RPMI8226 (cell line): ENCODE results near the gene SORBS2.
"Not testable (repeated sequence)": the region's sequence is repeated elsewhere in the genome, so short reads cannot be mapped to it uniquely, and the experiment has no call there.

Experiments
- DNase-seq: peaks from one replicate; pipeline ENCODE4 v3.0.0-alpha.2; 2015

The SORBS2 gene

DNA sequence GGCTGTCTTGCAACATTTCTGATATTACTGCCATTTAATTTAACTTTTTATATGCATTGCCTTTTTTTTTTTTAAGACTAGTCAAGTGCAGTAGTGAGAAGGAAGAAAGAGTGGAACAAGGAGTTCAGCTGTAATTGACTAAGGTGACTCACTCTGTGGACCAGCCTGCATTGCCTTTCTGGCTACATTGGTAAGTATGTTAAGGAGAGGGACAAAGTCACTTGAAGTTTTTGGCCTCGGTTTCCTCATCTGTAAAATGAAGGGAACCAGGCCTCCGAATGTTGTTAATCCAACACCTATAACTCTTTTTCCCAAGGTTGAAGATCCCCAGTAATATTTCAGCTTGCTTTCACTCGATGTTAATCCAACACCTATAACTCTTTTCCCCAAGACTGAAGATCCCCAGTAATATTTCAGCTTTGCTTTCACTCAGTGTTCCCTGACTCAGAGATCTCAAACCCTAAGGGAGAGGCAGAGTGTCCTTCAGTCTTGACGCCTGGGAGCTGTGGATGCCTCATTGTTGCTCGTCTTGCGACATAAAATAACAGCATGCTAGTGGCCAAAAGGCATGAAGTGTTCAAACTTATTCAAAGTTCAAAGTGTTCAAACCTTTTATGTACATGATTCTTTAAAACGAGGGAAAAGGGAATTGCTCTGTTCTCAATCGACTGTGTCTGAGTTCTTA lies 102.0 kb downstream of the SORBS2 start:
- no peak for DNase-seq

DNA sequence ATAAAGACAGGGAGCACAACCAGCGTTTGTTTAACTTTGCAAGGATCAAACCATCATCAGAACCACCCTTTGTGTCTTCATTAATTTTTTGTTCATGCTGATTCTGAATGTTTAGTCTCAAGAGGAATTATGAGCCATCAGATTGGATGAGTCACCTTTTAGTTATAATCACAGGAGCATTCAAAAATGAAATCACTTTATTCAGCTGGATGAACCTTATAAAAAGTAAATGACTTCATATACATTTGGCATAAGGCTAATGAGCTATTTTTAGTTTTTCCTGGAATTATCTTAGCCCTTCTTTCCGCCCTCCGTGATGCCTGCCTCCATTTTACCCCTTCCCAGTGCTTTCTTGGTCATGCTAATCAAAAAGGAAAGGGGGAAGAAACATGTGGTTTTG lies 103.6 kb downstream of the SORBS2 start:
- DNase-seq: no peak

DNA sequence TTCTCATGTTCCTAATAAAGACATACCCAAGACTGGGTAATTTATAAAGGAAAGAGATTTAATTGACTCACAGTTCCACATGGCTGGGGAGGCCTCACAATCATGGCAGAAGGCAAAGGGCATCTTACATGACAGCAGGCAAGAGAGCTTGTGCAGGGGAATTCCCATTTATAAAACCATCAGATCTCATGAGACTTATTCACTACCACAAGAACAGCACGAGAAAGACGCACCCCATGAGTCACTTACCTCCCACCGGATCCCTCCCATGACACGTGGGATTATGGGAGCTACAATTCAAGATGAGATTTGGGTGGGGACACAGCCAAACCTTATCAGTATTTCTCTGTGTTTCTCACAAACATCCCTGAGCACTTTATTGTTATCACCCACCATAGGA lies 104.4 kb downstream of the SORBS2 start:
- DNase-seq: not testable (repeated sequence)

DNA sequence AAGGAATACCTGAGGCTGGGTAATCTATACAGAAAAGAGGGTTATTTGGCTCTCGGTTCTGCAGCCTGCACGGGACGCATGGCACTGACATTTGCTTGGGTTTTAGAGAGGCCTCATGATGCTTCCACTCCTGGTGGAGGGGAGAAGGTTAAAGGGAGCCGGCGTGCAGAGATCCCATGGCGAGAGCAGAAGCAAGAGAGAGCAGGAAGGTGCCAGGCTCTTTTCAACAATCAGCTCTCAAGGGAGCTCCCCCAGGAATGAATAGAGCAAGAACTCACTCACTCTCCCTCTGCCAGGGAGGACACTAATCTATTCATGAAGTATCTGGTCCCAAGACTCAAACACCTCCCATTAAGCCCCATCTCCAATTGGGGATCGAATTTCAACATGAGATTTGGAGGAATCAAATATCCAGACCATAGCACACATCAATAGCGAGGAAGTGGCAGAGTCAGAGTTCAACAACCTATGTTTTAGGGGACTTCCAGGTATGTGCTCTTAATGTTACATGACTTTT lies 109.8 kb downstream of the SORBS2 start:
- DNase-seq: no peak

DNA sequence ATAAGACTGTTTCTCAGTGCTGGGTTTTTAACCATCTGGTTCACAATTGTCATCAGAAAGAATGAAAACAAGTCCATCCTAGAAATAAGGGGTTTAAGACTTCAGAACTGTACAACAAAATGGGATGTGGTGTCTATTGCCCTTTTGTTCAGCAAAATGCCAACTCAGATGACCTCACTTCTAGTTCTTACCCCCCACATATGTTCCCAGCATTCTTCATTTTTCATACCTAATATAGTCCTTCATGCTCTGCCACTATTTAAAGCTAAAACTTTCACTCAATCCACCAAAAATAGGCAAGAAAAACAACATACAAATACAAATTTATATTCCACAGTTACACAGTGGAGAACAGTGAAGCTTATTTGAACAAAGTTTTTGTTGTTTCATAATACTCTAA lies 111.4 kb downstream of the SORBS2 start:
- DNase-seq: no peak

DNA sequence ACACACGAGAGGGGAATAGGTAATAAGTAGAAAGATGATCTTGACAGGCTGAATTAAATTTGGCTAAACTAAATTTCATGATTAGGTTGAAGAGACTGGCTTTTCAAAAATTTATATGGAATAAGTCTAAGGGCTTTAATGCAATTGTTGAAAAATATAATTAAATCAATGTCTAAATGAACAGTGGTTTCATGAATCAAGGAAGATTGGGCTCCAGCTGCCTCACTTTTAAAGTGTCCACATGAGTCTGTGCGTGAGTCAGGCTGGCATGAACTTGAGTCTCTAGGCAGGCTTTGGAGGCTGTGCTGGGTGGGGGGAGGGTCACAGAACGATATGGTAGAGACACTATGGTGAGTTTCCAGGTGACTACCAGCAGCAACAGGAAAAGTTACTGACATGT lies 111.9 kb downstream of the SORBS2 start:
- DNase-seq: no peak

DNA sequence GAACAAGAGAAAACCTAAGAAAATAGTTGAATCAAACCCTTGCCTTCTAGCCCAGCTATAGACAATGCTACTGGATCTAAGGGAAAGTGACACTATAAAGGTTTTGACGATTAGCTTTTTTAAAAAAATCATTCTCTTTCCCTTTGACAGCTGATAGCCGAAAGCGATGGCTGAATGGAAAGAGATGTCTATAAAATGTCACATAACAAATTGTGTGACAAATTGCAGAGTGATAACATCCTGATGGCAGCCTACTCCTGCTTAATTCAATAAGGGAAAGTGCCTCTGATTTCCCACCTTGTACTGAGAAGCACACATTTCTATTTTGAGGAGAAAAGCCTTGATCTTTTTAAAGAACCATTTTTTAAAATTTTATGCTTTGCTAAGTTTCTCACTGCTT lies 114.5 kb downstream of the SORBS2 start:
- DNase-seq: no peak

DNA sequence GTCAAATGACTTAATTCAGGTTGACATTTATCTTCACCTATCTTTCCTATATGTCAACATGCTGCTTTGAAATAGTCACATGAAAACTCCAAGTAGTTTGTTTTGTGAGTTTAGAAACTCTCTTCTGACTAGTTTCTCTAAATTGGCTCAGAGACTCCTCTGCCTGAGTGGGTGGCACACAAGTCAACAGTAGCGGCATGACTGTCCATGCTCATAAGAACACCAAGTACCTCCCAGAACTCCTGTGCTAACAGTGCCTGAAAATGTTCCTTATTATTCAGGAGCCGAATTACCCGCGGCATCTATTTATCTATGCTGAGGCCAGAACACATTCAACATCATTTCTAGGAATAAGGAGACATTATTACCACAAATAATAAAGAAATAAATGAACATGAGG lies 116.3 kb downstream of the SORBS2 start:
- DNase-seq: no peak

DNA sequence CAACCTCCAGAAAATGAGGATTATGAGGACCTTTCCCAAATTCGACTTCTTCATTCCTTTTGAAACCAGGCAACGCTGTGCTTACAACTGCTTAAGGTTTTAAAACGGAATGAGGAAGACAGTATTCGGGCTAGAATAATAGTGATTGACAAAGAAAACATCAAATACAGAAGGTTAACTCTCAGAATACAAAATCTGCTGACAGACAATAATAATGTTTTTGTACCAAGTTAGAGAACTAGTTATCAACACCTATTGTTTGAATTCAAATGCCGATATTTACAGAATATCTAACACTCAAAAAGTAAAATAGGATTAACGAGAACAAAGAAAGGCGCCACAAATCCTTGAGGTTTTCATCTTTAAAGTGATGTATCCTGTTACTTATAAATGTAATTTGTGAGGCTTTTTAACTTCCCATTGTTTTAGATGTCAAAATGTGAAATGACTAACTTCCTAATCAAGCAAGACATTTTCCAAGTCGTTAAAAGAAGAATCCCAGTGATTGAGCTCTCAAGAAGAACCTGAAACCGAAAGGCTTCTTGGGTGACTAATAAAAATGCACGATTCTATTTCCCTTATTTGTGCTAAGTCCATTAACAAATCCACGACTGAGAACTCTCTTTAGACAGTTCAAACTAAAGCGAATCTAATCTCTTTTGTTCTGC lies 118.3 kb downstream of the SORBS2 start:
- no peak for DNase-seq

DNA sequence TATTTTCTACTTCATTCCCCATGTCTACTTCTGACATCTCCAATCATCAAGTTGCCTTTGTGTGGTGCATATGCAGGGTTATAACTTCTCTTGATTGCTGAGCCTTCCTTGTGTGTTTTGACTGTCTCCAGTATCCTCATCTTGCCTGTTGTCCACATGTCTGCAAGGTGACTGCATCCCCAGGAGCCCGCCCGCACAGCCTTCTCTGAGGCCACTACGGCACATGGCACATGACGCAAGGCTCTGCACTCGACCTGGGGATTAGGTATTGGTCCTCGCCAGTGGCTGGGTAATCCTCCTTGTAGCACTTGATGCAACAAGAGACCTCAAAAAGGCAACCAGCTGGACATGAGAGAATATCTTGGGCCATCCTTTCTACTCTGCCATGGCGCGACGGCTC lies 122.6 kb downstream of the SORBS2 start:
- DNase-seq: no peak

DNA sequence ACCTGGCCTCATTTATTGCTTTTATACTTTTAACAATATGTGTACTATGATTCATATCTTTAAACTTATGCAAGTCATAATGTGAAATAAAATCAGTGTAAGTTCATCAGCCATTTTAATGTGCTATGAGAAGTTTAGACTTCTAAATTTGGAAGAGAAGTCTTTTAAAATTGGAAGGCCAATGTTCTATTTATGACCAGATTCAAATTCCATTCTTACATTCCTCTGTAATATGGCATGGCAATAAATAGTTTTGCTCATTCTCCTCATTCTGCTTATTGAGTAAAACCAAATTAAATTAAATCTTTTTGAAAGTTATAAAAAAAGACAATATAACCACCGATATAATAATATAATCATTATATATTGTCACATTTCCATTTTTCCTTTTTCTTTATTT lies 126.2 kb downstream of the SORBS2 start:
- DNase-seq: no peak

DNA sequence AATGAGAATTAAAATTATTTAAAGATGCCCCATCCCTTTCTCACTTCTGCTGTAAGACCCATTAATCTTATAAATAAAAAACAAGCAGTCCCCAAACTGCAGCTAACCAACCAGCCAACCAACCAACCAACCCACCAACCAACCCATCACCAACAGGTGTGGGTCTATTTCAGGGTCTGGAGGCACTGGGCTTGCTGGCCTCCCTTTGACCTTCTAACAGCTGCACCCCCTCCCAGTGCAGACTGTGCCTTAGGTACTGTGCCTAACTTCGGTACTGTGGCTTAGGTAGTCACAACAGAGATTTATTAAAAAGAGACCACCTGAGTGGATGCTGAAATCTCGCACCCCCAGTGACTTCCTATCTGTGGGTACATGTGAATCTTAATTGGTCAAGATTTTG lies 128.1 kb downstream of the SORBS2 start:
- no peak for DNase-seq

DNA sequence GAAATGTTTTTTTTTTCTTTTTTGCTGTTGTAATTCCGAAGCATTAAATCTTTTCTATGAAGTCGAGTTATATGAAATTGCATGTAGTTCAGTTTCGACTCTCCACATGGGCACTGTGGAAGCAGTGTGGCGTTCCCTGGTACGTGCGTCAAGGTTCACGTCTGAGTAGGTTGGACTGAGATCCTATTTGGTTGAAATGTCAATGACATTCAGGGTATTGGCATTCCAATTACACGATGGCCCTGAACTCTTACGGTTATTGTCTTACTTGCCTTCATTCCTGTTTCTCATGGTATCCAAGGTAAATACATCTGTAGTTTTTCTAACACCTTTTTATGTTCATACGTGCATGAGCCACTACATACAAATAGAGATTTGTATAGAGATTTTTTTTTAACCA lies 128.8 kb downstream of the SORBS2 start:
- no peak for DNase-seq

DNA sequence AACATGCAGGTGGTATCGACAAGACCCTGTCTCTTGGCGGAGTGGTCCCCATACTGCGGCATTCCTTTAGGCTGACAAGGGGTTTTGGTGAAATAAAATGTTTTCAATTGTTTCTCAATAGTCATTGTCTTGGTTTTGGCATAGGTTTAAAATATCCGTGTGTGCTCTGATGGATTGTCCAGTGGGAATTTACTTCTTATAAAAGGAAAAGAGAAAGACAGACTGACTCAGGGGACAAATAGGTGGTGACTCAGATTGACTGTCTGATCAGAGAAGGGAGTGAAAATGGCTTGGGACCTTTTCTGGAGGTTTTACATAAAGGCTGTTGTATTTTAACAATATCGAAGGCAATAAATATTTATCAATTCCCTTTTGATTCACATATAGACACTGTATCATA lies 129.8 kb downstream of the SORBS2 start:
- no peak for DNase-seq

DNA sequence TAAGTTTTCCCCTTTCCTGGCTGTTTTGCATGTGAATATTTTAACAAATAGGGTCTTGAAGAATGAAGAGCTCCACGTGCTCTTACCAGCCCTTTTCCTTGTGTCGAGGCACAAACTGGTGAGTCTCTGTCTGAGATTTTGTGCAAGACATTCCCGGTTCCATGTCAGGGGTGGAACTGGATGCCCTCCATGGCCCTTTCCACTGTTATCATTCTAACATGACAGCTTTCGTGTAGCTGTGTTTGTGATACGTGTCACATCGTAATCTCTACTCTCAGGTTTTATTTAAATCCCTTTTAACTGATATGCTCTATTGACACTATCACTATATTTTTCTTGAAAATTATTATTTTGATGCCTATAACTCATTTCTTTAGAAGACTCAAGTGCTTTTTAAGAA lies 130.4 kb downstream of the SORBS2 start:
- no peak for DNase-seq

DNA sequence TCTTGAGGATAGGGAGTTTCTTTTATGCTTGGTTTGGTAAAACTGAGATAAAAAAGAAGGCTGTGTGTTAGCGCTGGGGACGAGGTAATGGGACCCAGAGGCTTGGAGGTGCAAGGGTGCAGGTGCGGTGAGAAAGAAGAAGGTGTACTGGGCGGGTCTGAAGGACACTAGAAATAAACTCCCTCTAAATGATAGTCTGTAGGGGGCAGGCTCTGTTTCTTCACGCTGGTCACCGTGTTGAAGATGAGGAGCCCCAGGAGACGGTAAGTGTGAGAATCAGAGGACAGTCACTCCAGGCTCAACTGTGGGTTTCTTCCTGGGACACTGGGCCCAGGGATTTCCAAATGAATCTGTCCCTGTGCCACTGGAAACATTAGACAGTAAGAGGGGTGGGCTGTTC lies 131.4 kb downstream of the SORBS2 start:
- DNase-seq: no peak

DNA sequence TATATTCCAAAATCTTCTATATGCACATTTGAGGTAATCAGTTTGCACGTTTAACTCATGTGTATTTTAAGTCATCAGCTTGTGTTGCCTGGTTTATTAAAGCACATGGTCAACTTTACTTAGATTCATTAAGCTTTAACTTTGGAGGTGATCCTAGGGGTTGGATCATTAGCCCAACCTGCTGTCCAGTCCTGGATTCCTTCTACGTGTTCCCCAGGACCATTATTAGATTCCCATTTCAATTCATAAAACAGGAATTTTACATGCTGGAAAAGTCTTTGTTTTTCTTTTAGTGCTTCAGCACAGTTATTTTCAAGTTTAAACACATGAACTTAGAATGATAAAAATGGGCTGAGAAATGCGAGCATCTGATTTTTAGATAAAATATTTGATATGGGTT lies 132.5 kb downstream of the SORBS2 start:
- no peak for DNase-seq

DNA sequence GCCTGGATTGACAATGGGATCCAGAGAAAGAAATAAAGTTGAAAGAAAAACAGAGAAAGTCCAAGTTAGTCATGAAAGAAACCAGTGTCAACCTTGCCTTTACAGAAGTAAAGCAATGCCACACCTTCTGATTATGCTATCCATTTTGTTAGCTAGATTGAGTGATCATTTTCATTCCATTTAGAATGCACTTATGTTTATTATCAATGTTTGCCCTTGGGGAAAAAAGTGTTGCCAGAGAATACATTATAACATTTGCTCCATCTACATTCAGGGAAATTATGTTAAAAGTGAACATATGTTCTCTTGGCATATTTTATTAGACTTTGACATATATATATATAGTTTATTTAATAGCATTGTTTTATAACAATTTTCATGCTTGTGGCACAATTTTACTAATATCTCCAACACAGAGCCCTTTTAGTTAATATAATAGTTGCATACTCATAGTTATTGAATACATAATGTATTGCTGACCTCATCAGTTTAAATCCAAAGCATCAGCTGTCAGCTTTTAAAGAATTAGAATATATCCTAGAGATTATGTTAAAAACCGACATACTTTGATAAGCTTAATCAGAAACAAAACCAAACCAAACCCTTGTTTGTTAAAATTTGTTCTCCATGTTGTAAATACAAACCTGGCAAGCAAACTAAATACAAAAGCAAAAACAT lies 134.2 kb downstream of the SORBS2 start:
- no peak for DNase-seq

DNA sequence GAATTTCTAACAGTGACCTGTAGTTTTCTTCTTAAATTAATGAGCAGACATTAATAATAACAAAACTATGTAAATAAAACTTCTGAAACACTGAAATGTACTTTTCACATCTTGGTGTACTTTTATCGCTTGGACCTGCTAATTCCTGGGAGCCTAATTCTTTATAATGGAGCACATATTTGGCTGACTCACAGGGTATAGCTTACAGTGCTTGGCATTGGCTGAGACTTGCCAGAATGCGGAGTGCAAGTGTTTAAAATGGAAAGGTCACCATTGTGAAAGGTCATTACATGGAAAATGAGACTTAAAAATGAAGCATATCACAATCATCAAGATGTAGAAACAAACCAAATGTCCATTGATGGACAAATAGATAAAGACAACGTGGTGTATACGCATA lies 139.4 kb downstream of the SORBS2 start:
- DNase-seq: no peak

DNA sequence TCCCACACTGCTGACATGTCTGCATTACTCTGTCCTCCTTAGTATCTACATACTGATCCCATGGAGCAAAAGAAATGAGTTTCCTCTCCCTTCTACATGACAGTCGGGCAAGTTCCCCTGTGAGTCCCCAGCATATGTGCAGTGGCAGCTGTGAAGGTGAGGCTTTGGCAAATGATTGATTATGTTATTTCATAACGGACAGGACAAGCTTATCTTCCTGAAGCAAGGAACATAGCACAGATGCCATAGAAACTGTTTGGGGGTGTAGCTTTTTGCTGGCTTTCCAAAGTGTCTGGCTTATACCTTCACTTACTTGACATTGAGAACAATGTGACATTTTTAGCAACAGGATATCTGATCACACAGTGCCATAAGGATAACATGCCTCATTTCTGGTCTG lies 139.8 kb downstream of the SORBS2 start:
- DNase-seq: no peak

DNA sequence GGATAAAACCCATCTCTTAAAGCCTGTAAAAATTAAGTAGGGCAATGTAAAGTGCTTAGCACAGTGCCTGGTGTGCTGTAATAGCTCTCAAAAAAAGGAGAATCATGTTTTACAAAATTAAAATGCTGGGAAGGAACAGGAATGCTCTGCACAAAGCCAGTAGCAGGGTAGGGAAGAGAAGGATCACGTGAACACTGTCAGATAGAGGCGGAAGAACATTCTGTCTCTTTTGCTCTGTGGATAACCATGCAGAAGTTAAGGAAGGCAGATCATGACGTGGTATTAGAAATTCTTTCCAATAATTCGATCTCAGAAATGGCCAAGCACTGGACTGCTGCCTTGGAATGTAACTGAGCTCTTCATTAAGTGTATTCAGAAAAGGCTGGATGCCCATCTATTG lies 140.5 kb downstream of the SORBS2 start:
- no peak for DNase-seq

DNA sequence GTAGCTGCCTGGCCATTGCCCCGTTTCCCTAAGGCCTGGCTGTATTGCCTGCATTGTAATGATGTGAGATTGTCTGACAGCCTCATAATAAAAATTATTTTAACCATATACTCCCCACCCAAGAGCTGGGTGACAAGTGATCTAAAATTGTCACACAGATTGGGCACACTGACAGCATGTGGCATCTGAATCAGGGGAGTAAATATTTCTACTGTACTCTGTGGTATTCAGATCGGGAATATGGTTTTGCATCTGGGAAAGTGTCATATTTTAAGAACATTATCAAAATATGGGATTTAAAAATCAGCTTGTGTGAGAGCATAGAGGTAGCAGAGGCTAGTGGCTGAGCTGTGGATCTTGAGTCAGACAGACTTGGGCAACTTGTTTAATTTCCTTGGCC lies 140.9 kb downstream of the SORBS2 start:
- DNase-seq: no peak

DNA sequence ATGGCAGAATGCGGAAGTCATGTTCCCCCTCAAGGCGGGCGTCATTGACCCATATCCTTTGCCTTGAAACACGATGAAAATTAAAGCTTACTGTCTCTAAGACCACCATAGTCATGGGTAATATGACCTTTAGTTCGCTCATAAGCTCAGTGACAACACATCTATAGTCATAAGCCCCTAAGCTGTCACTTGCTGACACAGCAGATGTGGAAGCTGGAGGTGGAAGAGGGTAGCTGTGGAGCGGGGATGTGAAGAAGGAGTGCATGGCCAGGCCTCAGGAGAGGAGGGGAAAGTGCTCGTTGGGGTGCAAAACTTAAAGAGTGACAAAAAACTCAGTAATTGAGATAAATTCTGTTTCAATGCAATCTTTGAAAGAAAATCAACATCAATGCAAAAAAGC lies 142.7 kb downstream of the SORBS2 start:
- DNase-seq: no peak

DNA sequence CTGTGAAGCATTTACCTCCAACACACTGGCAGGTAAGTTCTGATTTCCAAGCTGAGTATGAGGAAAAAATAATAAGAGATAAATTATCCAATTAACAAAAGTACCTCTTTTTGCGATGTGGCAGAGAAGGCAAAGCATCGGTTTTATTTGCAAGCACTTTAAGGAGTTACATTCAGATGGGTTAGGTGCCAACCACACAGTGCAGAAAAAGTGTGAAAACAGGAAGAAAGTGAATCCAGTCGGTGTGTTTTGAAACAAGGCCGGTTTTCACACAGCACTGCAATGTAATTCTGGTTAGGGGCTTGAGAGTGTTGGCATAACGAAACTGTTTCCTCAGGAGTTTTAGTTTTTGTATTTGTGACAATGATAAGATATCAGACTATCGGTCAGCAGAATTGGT lies 145.8 kb downstream of the SORBS2 start:
- DNase-seq: no peak
